Nephron (organoid): ENCODE results near the gene TIMM22.
"Not testable (repeated sequence)": the region's sequence is repeated elsewhere in the genome, so short reads cannot be mapped to it uniquely, and the experiment has no call there.

Source experiments
- H3K27ac Mint-ChIP-seq, 3 experiments: 2 replicates each; pipeline ENCODE4 v1.8.0; 2020; ENCODE audit warnings: mixed read lengths in 3 of 3, mild to moderate bottlenecking in 2 of 3, moderate library complexity in 1 of 3
- H3K27me3 Mint-ChIP-seq: 2 replicates; pipeline ENCODE4 v1.8.0; 2021; ENCODE audit warnings: low read depth, mild to moderate bottlenecking, moderate library complexity, mixed read lengths
- H3K36me3 Mint-ChIP-seq: 2 replicates; pipeline ENCODE4 v1.8.0; 2020; ENCODE audit warnings: low read depth, mixed read lengths
- H3K4me1 Mint-ChIP-seq: 2 replicates; pipeline ENCODE4 v1.8.0; 2020; ENCODE audit warnings: mixed read lengths
- H3K4me3 Mint-ChIP-seq, 3 experiments: 2 replicates each; pipeline ENCODE4 v1.8.0; 2020; ENCODE audit warnings: mild to moderate bottlenecking in 3 of 3, mixed read lengths in 3 of 3, moderate library complexity in 2 of 3
- H3K9me3 Mint-ChIP-seq: 2 replicates; pipeline ENCODE4 v1.8.0; 2020; ENCODE audit warnings: mixed read lengths
- CTCF ChIP-seq, 3 experiments: fragments of 200-600 bp; sonication (generic); IDR thresholded peaks; one replicate each; pipeline ENCODE4 v1.5.0; 2021; ENCODE audit warnings: antibody characterized with exemption in 3 of 3; ENCODE audit not compliant: unreplicated experiment in 3 of 3

Gene TIMM22

GRCh38 chr17:996554-997344, at the start of gene TIMM22:
TIMM22 (plus strand) TSS chr17:997129; CDS start chr17:997143, 14 bp downstream.
- Mint-ChIP-seq H3K4me3 (peak within 1 kb of the TSS; percentile 97 to 100 (median 99)), H3K27me3 (peaks cover 6% of the 10 kb centered on the region), H3K27ac (peak within 1 kb of the TSS; percentile 100), H3K9me3 (no peaks in the 10 kb centered on the region), H3K36me3 (peaks cover 26% of the 10 kb centered on the region), H3K4me1 (peaks cover 43% of the 10 kb centered on the region)
- TF ChIP-seq CTCF (IDR thresholded peaks at IDR 0.05; ENCODE audit: unreplicated experiment in 3 of 3), result peak; percentile 94 to 97 (median 95)

GRCh38 chr17:948284-948852, 48.6 kb upstream of the TIMM22 start:
- H3K27ac Mint-ChIP-seq, result peak overlapping the region; percentile 44 to 81 (median 78)
- H3K9me3 Mint-ChIP-seq, result no peaks in the 10 kb centered on the region
- no peaks in the 10 kb centered on the region for H3K27me3 Mint-ChIP-seq
- peaks cover 8% of the 10 kb centered on the region for H3K36me3 Mint-ChIP-seq
- no peak for TF ChIP-seq CTCF (IDR thresholded peaks at IDR 0.05; ENCODE audit: unreplicated experiment in 3 of 3)
- peaks cover 28% of the 10 kb centered on the region for H3K4me1 Mint-ChIP-seq
- H3K4me3 Mint-ChIP-seq, result no peak overlapping the region

GRCh38 chr17:949623-950303, 47.2 kb upstream of the TIMM22 start:
- Mint-ChIP-seq H3K27ac (peak overlapping the region; percentile 88 to 90 (median 90)), H3K9me3 (no peaks in the 10 kb centered on the region), H3K27me3 (peaks cover 3% of the 10 kb centered on the region), H3K4me3 (peak overlapping the region; percentile 4 to 61 (median 35)), H3K4me1 (peaks cover 29% of the 10 kb centered on the region), H3K36me3 (peaks cover 3% of the 10 kb centered on the region)
- TF ChIP-seq CTCF (IDR thresholded peaks at IDR 0.05; ENCODE audit: unreplicated experiment in 3 of 3), result no peak

GRCh38 chr17:951325-952132, 45.4 kb upstream of the TIMM22 start:
- peaks cover 36% of the 10 kb centered on the region for H3K4me1 Mint-ChIP-seq
- no peaks in the 10 kb centered on the region for H3K9me3 Mint-ChIP-seq
- H3K36me3 Mint-ChIP-seq, result peaks cover 7% of the 10 kb centered on the region

GRCh38 chr17:952592-952991, 44.3 kb upstream of the TIMM22 start:
- Mint-ChIP-seq H3K4me3 (peak overlapping the region in 1 of 3 experiments; percentile 25), H3K4me1 (peaks cover 42% of the 10 kb centered on the region), H3K36me3 (peaks cover 13% of the 10 kb centered on the region), H3K27ac (peak overlapping the region; percentile 45 to 75 (median 59))
- not testable (repeated sequence) for H3K27me3 Mint-ChIP-seq, H3K9me3 Mint-ChIP-seq

More at GRCh38 chr17:951325-952132, 45.4 kb upstream of the TIMM22 start:
- Mint-ChIP-seq H3K27ac (peak overlapping the region; percentile 79 to 90 (median 88)), H3K4me3 (peak overlapping the region in 2 of 3 experiments; percentile 53 to 59), H3K27me3 (peaks cover 3% of the 10 kb centered on the region)
- no peak for TF ChIP-seq CTCF (IDR thresholded peaks at IDR 0.05; ENCODE audit: unreplicated experiment in 3 of 3)
